Erythroblast (primary cell): ENCODE results near the gene FCER1G.

ENCODE experiments used
- GATA1 ChIP-seq: IDR thresholded peaks from 2 replicates; pipeline ENCODE4 v1.6.1; 2011; ENCODE audit warnings: low read depth, mild to moderate bottlenecking, control low read depth, low read length, moderate library complexity
- POLR2A ChIP-seq: IDR thresholded peaks from 2 replicates; pipeline ENCODE4 v1.6.1; 2011; ENCODE audit warnings: mild to moderate bottlenecking, low read length

DNA sequence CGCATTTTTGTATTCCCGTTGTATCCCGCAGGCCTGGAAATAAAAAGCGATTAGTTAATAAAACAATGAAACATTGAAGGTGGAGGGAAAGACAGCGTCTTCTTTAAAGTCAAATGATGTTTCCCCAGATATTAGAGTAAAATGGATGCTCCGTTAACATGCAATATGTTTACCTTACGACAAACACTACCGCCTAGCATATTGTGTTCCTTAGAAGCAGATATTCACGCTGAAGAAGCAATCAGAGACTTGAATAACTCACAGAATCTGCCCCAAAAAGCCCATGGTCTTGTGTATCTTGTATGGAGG lies 37.2 kb upstream of the FCER1G start:
- TF ChIP-seq POLR2A (no peak), GATA1 (no peak)
